H1 (cell line): ENCODE measurements around the gene MCC. TPM values are rescaled to one million over a fixed set of nuclear protein-coding genes. Genes with fewer than 3 reads are reported as not detected.

ENCODE experiments used
- CTCF ChIP-seq, 3 experiments: IDR thresholded peaks; 1 replicate in 2 of 3; 2 replicates in 1 of 3; pipeline versions ENCODE4 v1.5.1 to v1.6.1; 2011; ENCODE audit warnings: low read length in 3 of 3, mild to moderate bottlenecking in 3 of 3, inconsistent platforms in 2 of 3, low read depth in 1 of 3, moderate library complexity in 1 of 3; ENCODE audit not compliant: insufficient read depth in 1 of 3; ENCODE audit errors: control extremely low read depth in 1 of 3
- E2F6 ChIP-seq: IDR thresholded peaks from 2 replicates; pipeline ENCODE4 v1.6.1; 2012; ENCODE audit warnings: inconsistent platforms
- JUN ChIP-seq: IDR thresholded peaks from 2 replicates; pipeline ENCODE4 v1.6.1; 2011; ENCODE audit warnings: low read depth, mild to moderate bottlenecking, improper control_type of control experiment, low read length
- MAFK ChIP-seq: IDR thresholded peaks from 2 replicates; pipeline ENCODE4 v1.6.1; 2012; ENCODE audit warnings: low read depth, mild to moderate bottlenecking, improper control_type of control experiment, low read length
- PHF8 ChIP-seq: fragments of 200-600 bp; sonication (generic); conservative IDR thresholded peaks from 2 replicates; pipeline ENCODE4 v1.7.1; 2012; ENCODE audit warnings: low read depth, mild to moderate bottlenecking, inconsistent platforms, low read length, moderate library complexity
- POLR2AphosphoS5 ChIP-seq: IDR thresholded peaks from 2 replicates; pipeline ENCODE4 v1.6.1; 2011; ENCODE audit warnings: low read depth, low read length
- SUZ12 ChIP-seq: fragments of 200-600 bp; sonication (generic); IDR thresholded peaks from 2 replicates; pipeline ENCODE4 v1.6.1; 2012; ENCODE audit warnings: mild to moderate bottlenecking, inconsistent platforms, low read length, moderate library complexity, mixed read lengths
- polyA plus RNA-seq, 7 experiments: library from polyadenylated mRNA; depleted of rRNA in 3 of 7; stranded (reverse) in 5 of 7; unstranded in 2 of 7; fragments of >200 nt in 5 of 7; fragments of 200-250 nt in 2 of 7; gene quantifications; 1 replicate in 5 of 7; 2 replicates in 1 of 7; 4 replicates in 1 of 7; pipeline versions ENCODE4 v1.2.1 to v1.2.3, GENCODE V29; 2011 to 2013; ENCODE audit warnings: missing spikeins in 2 of 7, mixed read lengths in 2 of 7
- total RNA-seq: library from RNA; stranded (reverse); fragmentation: NEBNext Ultra II Directional; extraction: Animal tissue kit (Norgen Biotek cat#: 25700); gene quantifications from 2 replicates; pipeline ENCODE4 v1.2.1, GENCODE V29; 2021
- TF ChIP-seq, protein P1 (sequence below): fragments of 300-600 bp; sonication (generic); IDR thresholded peaks from 2 replicates; pipeline ENCODE4 v1.7.1; 2012; ENCODE audit warnings: low read length, moderate library complexity, mild to moderate bottlenecking, inconsistent platforms; ENCODE audit not compliant: insufficient replicate concordance

MCC gene
- total and polyA plus RNA-seq, 2 of the 8 experiments (the other 6 are each of a cell fraction or from before 2014, with no cell fraction given), result 2.6 to 18.3 TPM

GRCh38 chr5:113283558-113283957 is 204.7 kb downstream of the MCC start (continued):
- TF ChIP-seq, protein P1, sequence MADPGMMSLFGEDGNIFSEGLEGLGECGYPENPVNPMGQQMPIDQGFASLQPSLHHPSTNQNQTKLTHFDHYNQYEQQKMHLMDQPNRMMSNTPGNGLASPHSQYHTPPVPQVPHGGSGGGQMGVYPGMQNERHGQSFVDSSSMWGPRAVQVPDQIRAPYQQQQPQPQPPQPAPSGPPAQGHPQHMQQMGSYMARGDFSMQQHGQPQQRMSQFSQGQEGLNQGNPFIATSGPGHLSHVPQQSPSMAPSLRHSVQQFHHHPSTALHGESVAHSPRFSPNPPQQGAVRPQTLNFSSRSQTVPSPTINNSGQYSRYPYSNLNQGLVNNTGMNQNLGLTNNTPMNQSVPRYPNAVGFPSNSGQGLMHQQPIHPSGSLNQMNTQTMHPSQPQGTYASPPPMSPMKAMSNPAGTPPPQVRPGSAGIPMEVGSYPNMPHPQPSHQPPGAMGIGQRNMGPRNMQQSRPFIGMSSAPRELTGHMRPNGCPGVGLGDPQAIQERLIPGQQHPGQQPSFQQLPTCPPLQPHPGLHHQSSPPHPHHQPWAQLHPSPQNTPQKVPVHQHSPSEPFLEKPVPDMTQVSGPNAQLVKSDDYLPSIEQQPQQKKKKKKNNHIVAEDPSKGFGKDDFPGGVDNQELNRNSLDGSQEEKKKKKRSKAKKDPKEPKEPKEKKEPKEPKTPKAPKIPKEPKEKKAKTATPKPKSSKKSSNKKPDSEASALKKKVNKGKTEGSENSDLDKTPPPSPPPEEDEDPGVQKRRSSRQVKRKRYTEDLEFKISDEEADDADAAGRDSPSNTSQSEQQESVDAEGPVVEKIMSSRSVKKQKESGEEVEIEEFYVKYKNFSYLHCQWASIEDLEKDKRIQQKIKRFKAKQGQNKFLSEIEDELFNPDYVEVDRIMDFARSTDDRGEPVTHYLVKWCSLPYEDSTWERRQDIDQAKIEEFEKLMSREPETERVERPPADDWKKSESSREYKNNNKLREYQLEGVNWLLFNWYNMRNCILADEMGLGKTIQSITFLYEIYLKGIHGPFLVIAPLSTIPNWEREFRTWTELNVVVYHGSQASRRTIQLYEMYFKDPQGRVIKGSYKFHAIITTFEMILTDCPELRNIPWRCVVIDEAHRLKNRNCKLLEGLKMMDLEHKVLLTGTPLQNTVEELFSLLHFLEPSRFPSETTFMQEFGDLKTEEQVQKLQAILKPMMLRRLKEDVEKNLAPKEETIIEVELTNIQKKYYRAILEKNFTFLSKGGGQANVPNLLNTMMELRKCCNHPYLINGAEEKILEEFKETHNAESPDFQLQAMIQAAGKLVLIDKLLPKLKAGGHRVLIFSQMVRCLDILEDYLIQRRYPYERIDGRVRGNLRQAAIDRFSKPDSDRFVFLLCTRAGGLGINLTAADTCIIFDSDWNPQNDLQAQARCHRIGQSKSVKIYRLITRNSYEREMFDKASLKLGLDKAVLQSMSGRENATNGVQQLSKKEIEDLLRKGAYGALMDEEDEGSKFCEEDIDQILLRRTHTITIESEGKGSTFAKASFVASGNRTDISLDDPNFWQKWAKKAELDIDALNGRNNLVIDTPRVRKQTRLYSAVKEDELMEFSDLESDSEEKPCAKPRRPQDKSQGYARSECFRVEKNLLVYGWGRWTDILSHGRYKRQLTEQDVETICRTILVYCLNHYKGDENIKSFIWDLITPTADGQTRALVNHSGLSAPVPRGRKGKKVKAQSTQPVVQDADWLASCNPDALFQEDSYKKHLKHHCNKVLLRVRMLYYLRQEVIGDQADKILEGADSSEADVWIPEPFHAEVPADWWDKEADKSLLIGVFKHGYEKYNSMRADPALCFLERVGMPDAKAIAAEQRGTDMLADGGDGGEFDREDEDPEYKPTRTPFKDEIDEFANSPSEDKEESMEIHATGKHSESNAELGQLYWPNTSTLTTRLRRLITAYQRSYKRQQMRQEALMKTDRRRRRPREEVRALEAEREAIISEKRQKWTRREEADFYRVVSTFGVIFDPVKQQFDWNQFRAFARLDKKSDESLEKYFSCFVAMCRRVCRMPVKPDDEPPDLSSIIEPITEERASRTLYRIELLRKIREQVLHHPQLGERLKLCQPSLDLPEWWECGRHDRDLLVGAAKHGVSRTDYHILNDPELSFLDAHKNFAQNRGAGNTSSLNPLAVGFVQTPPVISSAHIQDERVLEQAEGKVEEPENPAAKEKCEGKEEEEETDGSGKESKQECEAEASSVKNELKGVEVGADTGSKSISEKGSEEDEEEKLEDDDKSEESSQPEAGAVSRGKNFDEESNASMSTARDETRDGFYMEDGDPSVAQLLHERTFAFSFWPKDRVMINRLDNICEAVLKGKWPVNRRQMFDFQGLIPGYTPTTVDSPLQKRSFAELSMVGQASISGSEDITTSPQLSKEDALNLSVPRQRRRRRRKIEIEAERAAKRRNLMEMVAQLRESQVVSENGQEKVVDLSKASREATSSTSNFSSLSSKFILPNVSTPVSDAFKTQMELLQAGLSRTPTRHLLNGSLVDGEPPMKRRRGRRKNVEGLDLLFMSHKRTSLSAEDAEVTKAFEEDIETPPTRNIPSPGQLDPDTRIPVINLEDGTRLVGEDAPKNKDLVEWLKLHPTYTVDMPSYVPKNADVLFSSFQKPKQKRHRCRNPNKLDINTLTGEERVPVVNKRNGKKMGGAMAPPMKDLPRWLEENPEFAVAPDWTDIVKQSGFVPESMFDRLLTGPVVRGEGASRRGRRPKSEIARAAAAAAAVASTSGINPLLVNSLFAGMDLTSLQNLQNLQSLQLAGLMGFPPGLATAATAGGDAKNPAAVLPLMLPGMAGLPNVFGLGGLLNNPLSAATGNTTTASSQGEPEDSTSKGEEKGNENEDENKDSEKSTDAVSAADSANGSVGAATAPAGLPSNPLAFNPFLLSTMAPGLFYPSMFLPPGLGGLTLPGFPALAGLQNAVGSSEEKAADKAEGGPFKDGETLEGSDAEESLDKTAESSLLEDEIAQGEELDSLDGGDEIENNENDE, result no peak
- TF ChIP-seq MAFK, result no peak
- no peak for TF ChIP-seq SUZ12
- no peak for TF ChIP-seq PHF8
- no peak for TF ChIP-seq JUN
- no peak for TF ChIP-seq E2F6
- TF ChIP-seq CTCF (IDR thresholded peaks at IDR 0.05; ENCODE audit: control extremely low read depth in 1 of 3, insufficient read depth in 1 of 3, low read depth in 1 of 3, low read length in 3 of 3), result no peak
- TF ChIP-seq POLR2AphosphoS5, result no peak
